ENCODE data around the gene FDX2.

The FDX2 gene

GRCh38 chr19:10332158-10332964 lies 16.5 kb upstream of the FDX2 start:
- no peak for DNase-seq

- no peak for DNase-seq
Observed at GRCh38 chr19:10329555-10329954, 13.7 kb upstream of the FDX2 start.

GRCh38 chr19:10328558-10329429 lies 13.0 kb upstream of the FDX2 start:
- DNase-seq: no peak

- DNase-seq: no peak
Observed at GRCh38 chr19:10327793-10328192, 12.0 kb upstream of the FDX2 start.

DNA sequence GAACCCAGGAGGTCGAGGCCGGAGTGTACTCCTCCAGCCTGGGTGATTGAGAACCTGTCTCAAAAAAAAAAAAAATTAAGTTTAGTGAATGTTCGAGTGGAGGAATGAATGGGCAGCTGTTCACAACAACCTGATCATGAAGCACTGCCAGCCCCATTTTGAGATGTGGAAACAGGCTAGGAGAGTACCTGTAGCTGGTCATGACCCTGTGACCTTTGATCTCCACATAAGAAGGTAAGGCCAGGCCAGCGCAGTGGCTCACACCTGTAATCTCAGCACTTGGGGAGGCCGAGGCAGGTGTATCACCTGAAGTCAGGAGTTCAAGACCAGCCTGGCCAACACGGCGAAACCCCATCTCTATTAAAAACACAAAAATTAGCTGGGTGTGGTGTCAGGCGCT lies 9.9 kb upstream of the FDX2 start:
- no peak for DNase-seq

DNA sequence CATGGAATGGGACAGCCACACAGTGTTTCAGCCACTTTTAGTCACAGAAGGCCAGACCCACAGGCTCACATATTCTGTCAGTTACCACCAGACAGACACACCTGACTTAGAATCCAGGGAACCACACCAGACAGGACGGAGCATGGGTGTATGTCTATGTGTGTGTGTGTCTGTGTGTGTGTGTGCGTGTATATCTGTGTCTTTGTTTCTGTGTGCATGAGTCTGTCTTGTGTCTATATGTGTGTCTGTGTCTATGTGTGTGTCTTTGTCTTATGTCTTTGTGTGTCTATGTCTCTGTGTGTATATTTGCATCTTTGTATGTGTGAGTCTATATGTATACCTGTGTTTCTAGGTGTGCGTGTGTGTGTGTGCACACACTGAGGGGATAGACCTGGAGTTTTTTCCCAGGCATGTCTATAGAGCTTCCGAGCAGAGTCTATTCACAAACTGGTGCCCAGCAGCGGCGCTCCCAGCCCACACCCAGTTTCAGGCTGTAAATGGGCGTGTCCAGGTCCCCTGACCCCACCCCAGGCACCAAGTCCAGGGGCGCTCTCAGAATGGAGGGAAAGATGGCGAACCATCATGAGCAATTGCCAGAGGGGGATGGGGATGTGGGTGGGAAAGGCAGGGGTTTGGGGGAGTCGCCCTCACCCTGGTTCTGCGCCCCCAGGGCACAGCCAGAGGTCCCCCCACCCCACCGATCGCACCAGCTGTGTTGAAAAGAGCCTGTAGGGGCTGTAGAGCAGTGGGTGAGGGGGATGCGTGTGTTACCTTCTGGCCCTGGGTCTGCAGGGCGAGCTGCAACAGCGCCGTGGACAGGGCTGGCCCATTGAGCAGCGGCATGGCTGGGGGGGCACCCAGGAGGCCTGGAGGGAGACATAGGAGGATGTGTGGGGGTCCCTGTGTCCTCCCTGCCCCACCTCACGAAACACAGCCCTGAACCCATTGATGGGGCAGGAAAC lies 6.3 kb upstream of the FDX2 start:
- DNase-seq: no peak

DNA sequence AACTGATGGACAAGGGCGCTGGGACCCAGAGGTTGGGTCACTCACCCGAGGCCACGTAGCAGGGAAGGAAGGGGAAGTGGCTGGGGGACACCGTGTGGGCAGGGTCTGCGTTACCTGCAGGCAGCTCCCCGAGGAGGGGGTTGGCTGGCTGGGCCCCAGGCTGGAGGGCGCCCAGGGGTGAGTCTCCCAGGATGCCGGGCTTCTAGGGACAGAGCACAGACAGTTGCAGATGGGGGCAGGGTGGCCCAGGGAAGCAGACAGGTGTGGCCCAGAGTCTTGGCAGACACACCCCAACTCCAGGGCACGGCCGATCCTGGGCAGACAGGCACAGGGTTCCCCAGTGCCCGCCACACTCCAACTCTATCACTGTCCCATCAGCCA lies 5.6 kb upstream of the FDX2 start:
- no peak for DNase-seq

DNA sequence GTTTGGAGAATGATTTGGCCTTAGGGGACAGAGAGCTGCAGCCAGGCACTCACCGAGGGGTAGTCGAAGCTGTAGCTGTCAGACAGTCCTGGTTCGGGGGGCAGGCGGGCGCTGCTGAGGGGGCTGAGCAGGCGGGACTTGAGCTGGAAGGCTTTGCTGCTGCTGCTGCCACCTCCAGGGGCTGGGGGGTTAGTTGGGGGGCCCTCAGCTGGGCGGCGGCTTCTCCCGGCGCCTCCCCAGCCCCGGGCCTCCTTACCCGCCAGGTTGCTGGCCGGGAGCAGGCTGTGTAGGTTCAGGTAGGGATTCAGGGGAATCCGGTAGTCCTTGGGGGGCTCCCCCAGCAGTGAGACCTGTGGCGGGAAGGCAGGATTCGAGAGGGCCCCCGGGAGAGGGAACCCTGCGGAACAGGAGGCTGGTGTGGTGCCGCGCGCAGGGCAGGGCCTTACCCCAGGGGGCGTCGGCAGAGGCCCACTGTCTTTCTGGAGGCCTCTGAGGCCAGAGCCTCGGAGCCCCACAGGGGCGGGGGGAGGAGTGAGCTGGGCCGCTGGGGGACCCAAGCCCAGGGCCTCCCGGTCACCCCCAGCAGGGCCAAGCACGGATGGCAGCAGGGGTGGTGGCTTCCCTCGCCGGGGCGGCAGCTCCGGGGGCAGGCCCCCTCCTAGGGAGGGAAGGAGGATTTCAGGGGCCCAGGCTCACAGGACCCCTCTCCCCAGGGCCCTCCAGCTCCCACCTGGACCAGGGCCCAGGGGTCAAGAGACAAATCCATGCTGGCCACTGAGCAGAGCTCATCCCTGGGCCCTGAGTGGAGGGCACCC lies 5.0 kb upstream of the FDX2 start:
- no peak for DNase-seq

DNA sequence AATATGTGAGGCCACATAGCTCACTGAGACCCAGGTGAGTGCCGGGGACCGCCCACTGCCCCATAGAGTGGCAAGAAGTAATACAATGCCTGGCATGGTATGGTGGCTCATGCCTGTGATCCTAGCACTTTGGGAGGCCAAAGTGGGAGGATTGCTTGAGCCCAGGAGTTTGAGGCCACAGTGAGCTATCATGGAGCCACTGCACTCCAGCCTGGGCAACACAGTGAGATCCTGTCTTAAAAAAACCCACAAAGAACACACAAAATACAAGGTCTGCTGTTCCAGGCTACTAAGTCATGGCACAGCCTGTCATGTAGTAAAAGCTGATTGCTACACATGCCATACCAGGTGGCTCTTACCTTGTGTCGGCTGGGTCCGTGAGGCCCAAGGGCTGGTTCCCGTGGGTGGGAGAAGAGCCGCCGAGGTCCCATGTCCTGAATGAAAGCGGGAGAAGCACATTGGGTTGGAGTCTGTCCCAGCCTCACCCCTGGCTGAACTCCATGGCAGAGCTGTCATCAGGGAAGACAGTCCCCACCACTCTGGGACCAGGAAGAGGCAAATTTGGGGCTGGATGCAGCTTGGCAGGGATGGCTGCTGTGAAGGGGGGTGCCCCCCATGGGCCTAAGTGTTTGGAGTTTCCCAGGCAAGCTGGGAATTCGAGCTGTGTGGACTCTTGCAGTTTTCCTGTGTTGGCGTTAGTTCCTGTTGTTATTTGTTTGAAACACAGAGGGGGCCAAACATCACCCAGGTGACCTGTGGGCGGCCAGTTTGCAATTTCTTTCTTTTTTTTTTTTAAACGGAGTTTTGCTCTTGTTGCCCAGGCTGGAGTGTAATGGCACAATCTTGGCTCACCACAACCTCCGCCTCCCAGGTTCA lies 3.2 kb upstream of the FDX2 start:
- no peak for DNase-seq

DNA sequence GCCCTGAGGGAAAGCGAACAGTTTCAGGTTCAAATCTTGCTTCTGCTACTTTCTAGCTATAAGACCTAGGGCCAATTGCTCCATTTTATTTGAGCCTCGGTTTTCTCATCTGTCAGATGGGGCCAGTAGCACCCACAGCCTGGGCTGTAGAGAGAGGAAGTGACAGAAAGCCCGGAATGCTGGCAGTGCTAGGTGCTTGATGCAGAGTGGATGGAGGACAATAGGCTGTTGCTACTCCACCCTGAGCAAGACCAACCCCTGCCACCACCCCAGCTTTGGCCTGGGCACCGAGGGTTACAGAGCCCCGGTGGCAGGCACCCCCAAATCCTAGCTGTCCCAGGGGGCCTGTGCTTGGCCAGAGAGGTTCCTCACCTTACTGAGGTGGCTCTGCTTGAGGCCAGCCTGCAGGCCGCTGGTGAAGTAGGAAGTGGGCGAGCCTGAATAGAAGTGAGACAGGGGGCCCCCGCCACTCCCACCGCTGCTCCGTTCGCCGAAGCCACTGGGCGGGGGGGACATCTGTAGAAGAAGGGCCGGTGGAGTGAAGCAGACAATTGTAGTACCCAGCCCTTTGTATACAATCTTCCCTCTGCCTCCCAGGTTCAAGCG lies 2.1 kb upstream of the FDX2 start:
- no peak for DNase-seq

- no peak for DNase-seq
Observed at GRCh38 chr19:10317045-10317856, 1.4 kb upstream of the FDX2 start.

DNA sequence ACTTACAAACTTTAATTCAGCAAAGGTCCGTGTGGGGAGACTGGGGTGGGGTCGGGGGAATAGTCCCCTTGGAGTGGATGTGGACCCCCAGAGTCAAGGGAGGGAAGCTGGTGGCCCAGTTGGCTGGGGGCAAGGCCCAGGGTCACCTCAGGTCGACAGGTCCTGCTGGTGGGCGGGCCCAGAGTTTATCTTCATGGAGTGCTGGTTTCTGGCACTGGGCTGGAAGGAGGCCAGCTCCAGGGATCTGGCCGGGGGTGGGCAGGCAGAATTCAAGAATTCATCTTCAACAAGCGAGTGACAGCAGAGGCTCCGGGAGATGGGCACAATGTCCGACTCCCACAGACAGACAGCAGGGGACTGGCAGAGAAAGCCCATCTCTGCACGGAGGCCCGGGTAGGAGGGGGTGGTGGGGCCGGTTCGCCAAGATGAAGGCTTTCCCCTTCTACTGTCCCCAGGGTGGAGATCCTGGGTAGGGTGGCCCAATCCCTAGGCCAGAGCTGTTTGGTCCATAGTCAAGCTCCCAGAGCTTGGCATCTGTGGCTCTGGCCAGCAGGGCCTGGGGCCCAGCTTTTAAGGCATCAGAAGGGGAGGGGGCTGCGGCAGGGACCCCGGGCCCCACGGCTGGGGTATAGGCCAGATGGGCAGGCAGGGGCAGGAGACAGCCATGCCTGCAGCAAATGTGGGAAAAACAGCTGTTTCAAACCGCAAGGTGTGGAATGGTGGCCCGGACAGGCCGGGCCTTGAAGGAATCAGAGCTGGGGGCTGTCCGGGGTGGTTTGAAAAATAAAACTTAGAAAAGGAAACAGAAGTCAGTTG lies 622 bp upstream of the FDX2 start:
- no peak for DNase-seq

- no peak for DNase-seq
Observed at GRCh38 chr19:10309423-10309822, 6.4 kb downstream of the FDX2 start, which contains the start of gene ZGLP1. ZGLP1 (minus strand) TSS chr19:10309815.

GRCh38 chr19:10306327-10306726 lies 9.5 kb downstream of the FDX2 start:
- no peak for DNase-seq

DNA sequence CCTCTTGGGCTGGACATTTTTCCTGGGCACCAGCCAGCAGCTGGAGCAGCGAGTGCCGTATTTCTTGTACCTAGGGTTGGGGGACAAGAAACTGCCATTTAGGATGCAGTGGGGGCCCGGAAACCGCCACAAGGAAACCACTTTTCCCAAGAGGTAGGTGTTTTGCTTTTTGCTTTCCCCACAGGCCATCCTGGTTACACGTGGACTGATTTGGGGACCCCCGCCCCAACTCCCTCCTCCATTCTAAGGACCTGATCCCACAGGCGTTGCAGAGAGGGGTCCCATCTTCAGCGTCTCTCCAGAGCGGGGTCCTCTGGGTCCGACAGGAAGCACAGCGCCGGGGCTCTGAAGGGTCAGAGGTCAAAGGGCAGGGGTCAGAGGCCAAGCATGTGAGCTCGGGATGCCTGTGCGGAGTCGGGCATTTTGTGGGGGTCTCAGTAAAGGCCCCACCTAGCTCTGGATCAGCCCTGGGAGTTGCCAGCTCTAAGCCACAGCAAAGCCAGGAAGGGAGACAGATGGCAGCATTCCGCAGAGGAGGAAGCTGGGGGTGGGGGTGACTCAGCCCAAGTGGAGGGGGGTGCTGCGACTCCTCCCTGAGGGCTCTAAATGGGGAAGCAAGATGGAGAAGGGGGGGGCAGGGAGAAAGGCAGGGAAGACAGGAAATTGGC lies 10.5 kb downstream of the FDX2 start:
- DNase-seq: no peak

GRCh38 chr19:10299545-10300458 lies 16.0 kb downstream of the FDX2 start:
- no peak for DNase-seq
